NT2/D1 (cell line): ENCODE results near the gene C11orf24.
A peak's percentile ranks its signal among the peaks of the same experiment; 100 is the strongest.

Experiments used
- DNase-seq: peaks from one replicate; pipeline ENCODE4 v3.0.0-alpha.2; 2011; ENCODE audit warnings: low read depth, low spot score
- H3K27me3 ChIP-seq: 2 replicates; pipeline ENCODE4 v1.6.0; 2011; ENCODE audit warnings: mild to moderate bottlenecking; ENCODE audit not compliant: insufficient read length, insufficient read depth
- H3K36me3 ChIP-seq: 2 replicates; pipeline ENCODE4 v1.6.1; 2011; ENCODE audit warnings: mild to moderate bottlenecking, low read length, mixed read lengths; ENCODE audit not compliant: insufficient read depth, insufficient read length
- H3K4me1 ChIP-seq: 2 replicates; pipeline ENCODE4 v1.5.1; 2011; ENCODE audit not compliant: insufficient read depth, insufficient read length
- H3K4me3 ChIP-seq: 2 replicates; pipeline ENCODE4 v1.5.1; 2011; ENCODE audit warnings: low read depth; ENCODE audit not compliant: insufficient read length
- H3K9ac ChIP-seq: 2 replicates; pipeline ENCODE4 v1.6.0; 2011; ENCODE audit warnings: low read depth; ENCODE audit not compliant: insufficient read length
- H3K9me3 ChIP-seq: 2 replicates; pipeline ENCODE4 v1.5.1; 2011; ENCODE audit warnings: mild to moderate bottlenecking, low read length; ENCODE audit not compliant: insufficient read depth
- SUZ12 ChIP-seq: IDR thresholded peaks from 2 replicates; pipeline ENCODE4 v1.6.1; 2011; ENCODE audit not compliant: insufficient read length, insufficient read depth; ENCODE audit errors: extremely low read depth
- YY1 ChIP-seq: IDR thresholded peaks from 2 replicates; pipeline ENCODE4 v1.6.1; 2011; ENCODE audit not compliant: insufficient read length, insufficient read depth
- ZNF274 ChIP-seq: IDR thresholded peaks from 2 replicates; pipeline ENCODE4 v1.6.1; 2011; ENCODE audit warnings: mild to moderate bottlenecking, low read depth, low read length

C11orf24 gene

GRCh38 chr11:68229601-68230000 is 42.2 kb downstream of the C11orf24 start:
- H3K36me3 ChIP-seq, result no peaks in the 10 kb centered on the region
- no peaks in the 10 kb centered on the region for H3K27me3 ChIP-seq
- TF ChIP-seq YY1 (no peak), SUZ12 (no peak), ZNF274 (no peak)
- H3K9ac ChIP-seq, result no peak overlapping the region
- peaks cover 31% of the 10 kb centered on the region for H3K9me3 ChIP-seq
- H3K4me3 ChIP-seq, result no peak overlapping the region
- no peaks in the 10 kb centered on the region for H3K4me1 ChIP-seq
- no peak for DNase-seq

GRCh38 chr11:68226421-68226820 is 45.4 kb downstream of the C11orf24 start:
- H3K4me3 ChIP-seq, result no peak overlapping the region
- no peaks in the 10 kb centered on the region for H3K4me1 ChIP-seq
- no peak overlapping the region for H3K9ac ChIP-seq
- H3K27me3 ChIP-seq, result no peaks in the 10 kb centered on the region
- no peaks in the 10 kb centered on the region for H3K36me3 ChIP-seq
- H3K9me3 ChIP-seq, result peaks cover 26% of the 10 kb centered on the region
- DNase-seq, result no peak
- TF ChIP-seq SUZ12 (no peak), YY1 (no peak), ZNF274 (no peak)

DNA sequence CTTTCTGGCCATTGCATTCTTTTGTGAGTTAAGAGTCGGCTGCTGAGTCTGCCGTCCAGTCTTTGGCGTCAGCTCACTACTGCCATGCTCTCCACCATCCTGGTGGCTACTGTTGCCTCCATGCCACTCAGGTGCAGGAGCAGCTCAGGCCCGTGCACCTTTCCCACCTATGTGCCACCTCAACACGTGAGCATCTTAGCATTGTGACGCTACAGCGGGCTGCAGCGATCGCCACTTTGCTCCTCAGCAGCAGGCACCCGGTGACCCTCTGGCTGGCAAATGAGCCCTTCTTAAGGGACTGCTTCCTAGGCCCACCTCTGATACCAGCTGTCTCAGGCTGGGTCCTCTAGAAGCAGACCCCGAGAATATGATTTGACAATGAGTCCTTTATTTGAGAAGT is 47.2 kb downstream of the C11orf24 start:
- H3K4me3 ChIP-seq, result no peak overlapping the region
- TF ChIP-seq ZNF274 (no peak), SUZ12 (no peak), YY1 (no peak)
- no peak overlapping the region for H3K9ac ChIP-seq
- H3K9me3 ChIP-seq, result peaks cover 21% of the 10 kb centered on the region
- H3K4me1 ChIP-seq, result no peaks in the 10 kb centered on the region
- H3K36me3 ChIP-seq, result no peaks in the 10 kb centered on the region
- DNase-seq, result no peak
- H3K27me3 ChIP-seq, result no peaks in the 10 kb centered on the region

- Histone ChIP-seq H3K4me1 (no peaks in the 10 kb centered on the region), H3K27me3 (no peaks in the 10 kb centered on the region), H3K36me3 (no peaks in the 10 kb centered on the region), H3K4me3 (no peak overlapping the region), H3K9ac (no peak overlapping the region), H3K9me3 (peaks cover 9% of the 10 kb centered on the region; the same call in 1 of the 2 replicates)
- TF ChIP-seq YY1, result no peak
- TF ChIP-seq ZNF274, result no peak
- TF ChIP-seq SUZ12, result no peak
- no peak for DNase-seq
Measured at GRCh38 chr11:68223275-68223674, 48.5 kb downstream of the C11orf24 start.

GRCh38 chr11:68221406-68221805 is 50.4 kb downstream of the C11orf24 start:
- no peak for TF ChIP-seq YY1
- no peak for TF ChIP-seq ZNF274
- H3K4me1 ChIP-seq, result peaks cover 1% of the 10 kb centered on the region
- DNase-seq, result no peak
- no peaks in the 10 kb centered on the region for H3K36me3 ChIP-seq
- no peak overlapping the region for H3K4me3 ChIP-seq
- H3K27me3 ChIP-seq, result no peaks in the 10 kb centered on the region
- no peak overlapping the region for H3K9ac ChIP-seq
- peaks cover 9% of the 10 kb centered on the region; the same call in 1 of the 2 replicates for H3K9me3 ChIP-seq

GRCh38 chr11:68216171-68216938 is 55.4 kb downstream of the C11orf24 start:
- Histone ChIP-seq H3K4me3 (no peak overlapping the region), H3K27me3 (peaks cover 7% of the 10 kb centered on the region), H3K9me3 (no peaks in the 10 kb centered on the region), H3K4me1 (peaks cover 16% of the 10 kb centered on the region), H3K9ac (peak overlapping the region; percentile 2), H3K36me3 (no peaks in the 10 kb centered on the region)
- DNase-seq, result no peak
- no peak for TF ChIP-seq ZNF274
- TF ChIP-seq SUZ12, result no peak
- no peak for TF ChIP-seq YY1

GRCh38 chr11:68215524-68216170 is 56.1 kb downstream of the C11orf24 start:
- no peaks in the 10 kb centered on the region for H3K9me3 ChIP-seq
- TF ChIP-seq ZNF274, result no peak
- no peak for TF ChIP-seq SUZ12
- no peak for DNase-seq

More at GRCh38 chr11:68215524-68216170, 56.1 kb downstream of the C11orf24 start:
- Histone ChIP-seq H3K36me3 (no peaks in the 10 kb centered on the region), H3K9ac (no peak overlapping the region), H3K4me1 (peaks cover 16% of the 10 kb centered on the region), H3K4me3 (no peak overlapping the region), H3K27me3 (peaks cover 7% of the 10 kb centered on the region)
